Right lung (tissue), 5 donors: ENCODE measurements around the gene MAML1. TPM values are rescaled to one million over a fixed set of nuclear protein-coding genes. Genes with fewer than 3 reads are reported as not detected.

Experiments used
- DNase-seq, 2 donors: peaks; one replicate each; pipeline ENCODE4 v3.0.0-alpha.2; 2013
- polyA plus RNA-seq, 5 donors: library from polyadenylated mRNA; unstranded; fragments of 120-200 nt; gene quantifications; one replicate each; pipeline versions ENCODE4 v1.2.1 to v1.2.3, GENCODE V29; 2013; ENCODE audit warnings: inconsistent platforms in 1 of 5, low replicate concordance in 1 of 5; ENCODE audit not compliant: insufficient read length in 5 of 5, insufficient read depth in 1 of 5

Gene MAML1
- polyA plus RNA-seq, 5 donors: 39.2 to 46.4 (median 43.1) TPM

GRCh38 chr5:179803651-179804554, 71.3 kb downstream of the MAML1 start:
- DNase-seq: no peak

GRCh38 chr5:179804555-179804947, 71.9 kb downstream of the MAML1 start:
- DNase-seq: no peak

- no peak for DNase-seq
Observed at GRCh38 chr5:179805070-179805528, 72.5 kb downstream of the MAML1 start.

GRCh38 chr5:179805529-179806249, 73.1 kb downstream of the MAML1 start:
- no peak for DNase-seq

- peak in 1 of 2 donors; percentile 77 for DNase-seq
Observed at GRCh38 chr5:179806250-179807048, 73.8 kb downstream of the MAML1 start, which contains the start of gene MGAT4B. TSS of gene MGAT4B (minus strand) at chr5:179806866. CDS start at chr5:179806583, 283 bp downstream.

DNA sequence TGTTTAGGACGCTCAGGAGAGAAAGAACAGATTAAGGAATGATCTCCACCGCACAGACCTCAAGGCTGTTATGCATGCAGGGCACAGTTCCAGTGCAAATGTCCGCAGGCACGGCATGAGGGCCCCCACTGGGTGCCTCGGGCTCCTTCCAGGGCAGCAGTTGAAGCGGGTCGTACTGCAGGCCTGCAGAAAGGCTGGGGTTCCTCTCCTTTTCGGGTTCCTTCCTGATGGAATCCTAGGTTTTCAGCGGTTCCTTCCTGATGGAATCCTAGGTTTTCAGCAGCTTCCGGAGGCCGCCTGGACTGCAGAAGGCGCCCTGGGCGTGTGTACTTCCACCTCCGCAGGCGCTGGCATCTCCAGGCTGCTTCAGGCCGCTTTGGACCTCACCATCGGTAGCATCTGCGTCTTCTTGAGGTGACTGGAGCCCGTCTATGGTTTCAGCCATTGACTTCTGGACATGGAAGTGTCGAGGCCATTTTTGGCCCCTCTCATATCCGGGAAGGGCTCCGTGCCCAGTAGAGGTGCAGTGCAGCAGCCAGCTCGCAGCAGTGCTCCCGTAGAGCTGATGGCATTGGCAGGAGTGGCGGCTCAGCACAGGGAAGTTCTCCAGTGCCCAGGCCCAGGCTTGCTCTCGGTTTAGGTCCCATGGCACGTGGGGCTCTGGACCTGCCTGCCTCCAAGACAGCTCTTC, 79.7 kb downstream of the MAML1 start:
- no peak for DNase-seq

DNA sequence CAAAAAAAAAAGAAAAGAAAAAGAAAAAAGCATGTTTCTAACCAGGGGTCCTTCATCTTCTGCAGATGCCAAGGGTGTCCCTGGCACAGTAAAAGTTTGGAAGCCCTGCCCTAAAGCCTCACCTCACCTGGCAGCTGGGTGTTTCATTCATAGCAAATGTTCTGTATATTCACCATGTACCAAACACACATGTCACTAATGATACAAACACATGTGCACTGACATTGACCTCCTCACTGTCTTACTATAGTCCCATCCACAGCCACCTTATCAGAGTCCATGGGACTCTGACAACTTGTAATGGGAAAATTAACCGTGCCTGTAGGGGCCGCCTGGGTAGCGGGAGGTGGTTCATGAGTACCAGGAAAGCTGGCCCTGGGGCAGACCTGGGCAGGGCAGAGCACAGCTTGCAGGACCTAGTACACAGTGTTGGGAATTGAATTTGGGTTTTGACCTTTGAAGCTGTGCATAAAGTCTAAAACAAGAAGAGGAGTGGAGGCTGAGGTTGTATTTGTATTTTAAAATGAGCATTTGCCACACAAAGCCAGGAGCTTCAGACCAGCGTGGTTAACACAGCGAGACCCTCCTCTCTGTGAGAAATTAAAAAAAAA, 80.5 kb downstream of the MAML1 start:
- no peak for DNase-seq

GRCh38 chr5:179814090-179814489, 81.5 kb downstream of the MAML1 start:
- no peak for DNase-seq

- no peak for DNase-seq
Observed at GRCh38 chr5:179815491-179816249, 83.0 kb downstream of the MAML1 start.

DNA sequence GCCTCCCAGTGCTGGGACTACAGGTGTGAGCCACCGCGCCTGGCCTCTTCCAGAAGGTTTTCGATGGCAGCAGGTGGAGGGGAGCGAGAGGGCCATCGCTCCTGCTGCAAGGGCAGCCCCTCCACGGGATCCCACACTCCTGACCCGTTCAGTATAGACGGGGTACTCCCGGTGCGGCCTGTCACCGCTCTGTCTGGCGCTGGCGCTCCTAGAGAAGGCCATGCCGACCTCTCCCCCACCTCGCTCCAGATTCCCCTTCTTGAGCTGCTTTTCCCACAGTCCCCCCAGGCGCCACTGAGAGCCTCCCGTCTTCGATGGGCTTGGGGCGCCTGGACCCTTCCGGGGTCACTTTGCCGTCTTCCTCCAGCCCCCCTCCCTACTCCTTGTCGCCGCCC, 83.8 kb downstream of the MAML1 start:
- no peak for DNase-seq

GRCh38 chr5:179816796-179817469, 84.3 kb downstream of the MAML1 start:
- no peak for DNase-seq

GRCh38 chr5:179817470-179817840, 84.8 kb downstream of the MAML1 start:
- DNase-seq: no peak

DNA sequence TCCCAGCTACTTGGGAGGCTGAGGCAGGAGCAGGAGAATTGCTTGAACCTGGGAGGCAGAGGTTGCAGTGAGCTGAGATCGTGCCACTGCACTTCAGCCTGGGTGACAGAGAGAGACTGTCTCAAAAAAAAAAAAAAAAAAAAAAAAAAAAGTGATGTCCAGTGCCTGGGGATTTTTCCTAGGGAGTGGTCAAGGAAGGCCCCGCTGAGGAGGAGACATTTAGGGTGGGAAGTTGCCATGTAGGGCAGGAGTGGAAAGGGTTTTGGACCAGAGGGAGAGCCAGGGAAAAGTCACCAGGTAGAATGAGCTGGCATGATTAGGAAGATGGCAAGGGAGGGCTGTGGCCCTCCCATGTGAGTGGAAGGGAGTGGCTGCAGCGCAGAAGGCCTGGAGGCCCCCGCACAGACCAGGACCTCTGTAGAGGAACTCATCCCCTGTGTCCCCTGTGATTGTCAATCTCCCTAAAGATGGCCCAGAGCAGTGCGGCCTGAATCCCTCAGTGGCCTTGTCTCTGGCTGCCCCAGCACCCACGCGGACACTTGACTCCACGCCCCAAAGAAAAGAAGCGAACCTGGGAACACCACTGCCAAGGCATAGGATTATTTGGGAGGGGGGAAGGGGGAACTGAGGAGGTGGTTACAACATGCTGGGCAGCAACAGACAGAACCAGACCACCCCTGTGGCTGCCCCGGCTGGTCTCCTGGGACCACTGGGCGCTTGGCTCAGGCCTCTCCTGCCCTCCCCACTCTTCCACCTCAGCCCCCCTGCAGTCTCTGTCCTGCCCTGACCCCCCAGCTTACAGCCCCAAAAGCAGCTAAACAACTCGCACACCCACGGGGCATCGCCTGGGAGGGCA, 85.5 kb downstream of the MAML1 start:
- DNase-seq: no peak

GRCh38 chr5:179818746-179819295, 86.2 kb downstream of the MAML1 start:
- DNase-seq: peak; percentile 88 to 89

- DNase-seq: no peak
Observed at GRCh38 chr5:179819296-179820126, 86.9 kb downstream of the MAML1 start.

- DNase-seq: no peak
Observed at GRCh38 chr5:179820127-179820482, 87.5 kb downstream of the MAML1 start.
